ENCODE measurements around the gene ACSM2A. TPM values are rescaled to one million over a fixed set of nuclear protein-coding genes. Genes with fewer than 3 reads are reported as not detected.

Gene ACSM2A
- total RNA-seq, 1 donor from 2014 or later = not detected

Other genes starting within 250 kb of the ACSM2A start
- gene GP2, start 124.0 kb upstream of the ACSM2A start, total RNA-seq = 0.49 TPM
- gene UMOD, start 98.8 kb upstream of the ACSM2A start, total RNA-seq = not detected
- not detected for gene PDILT, start 46.8 kb upstream of the ACSM2A start, total RNA-seq
- 2.3 TPM for gene ACSM5, start 42.0 kb upstream of the ACSM2A start, total RNA-seq
- not detected for gene ACSM2B, start 124.8 kb downstream of the ACSM2A start, total RNA-seq
- gene ACSM1, start 246.2 kb downstream of the ACSM2A start, total RNA-seq = 1.4 TPM